GM12872 (cell line): Measurements from ENCODE around the gene CABYR.

ENCODE experiments used
- CTCF ChIP-seq: IDR thresholded peaks from 3 replicates; pipeline ENCODE4 v1.5.1; 2011; ENCODE audit warnings: low read depth, mild to moderate bottlenecking, low read length, moderate library complexity; ENCODE audit not compliant: insufficient read depth

The CABYR gene

GRCh38 chr18:24190590-24190989 is 51.7 kb downstream of the CABYR start:
- TF ChIP-seq CTCF = no peak

DNA sequence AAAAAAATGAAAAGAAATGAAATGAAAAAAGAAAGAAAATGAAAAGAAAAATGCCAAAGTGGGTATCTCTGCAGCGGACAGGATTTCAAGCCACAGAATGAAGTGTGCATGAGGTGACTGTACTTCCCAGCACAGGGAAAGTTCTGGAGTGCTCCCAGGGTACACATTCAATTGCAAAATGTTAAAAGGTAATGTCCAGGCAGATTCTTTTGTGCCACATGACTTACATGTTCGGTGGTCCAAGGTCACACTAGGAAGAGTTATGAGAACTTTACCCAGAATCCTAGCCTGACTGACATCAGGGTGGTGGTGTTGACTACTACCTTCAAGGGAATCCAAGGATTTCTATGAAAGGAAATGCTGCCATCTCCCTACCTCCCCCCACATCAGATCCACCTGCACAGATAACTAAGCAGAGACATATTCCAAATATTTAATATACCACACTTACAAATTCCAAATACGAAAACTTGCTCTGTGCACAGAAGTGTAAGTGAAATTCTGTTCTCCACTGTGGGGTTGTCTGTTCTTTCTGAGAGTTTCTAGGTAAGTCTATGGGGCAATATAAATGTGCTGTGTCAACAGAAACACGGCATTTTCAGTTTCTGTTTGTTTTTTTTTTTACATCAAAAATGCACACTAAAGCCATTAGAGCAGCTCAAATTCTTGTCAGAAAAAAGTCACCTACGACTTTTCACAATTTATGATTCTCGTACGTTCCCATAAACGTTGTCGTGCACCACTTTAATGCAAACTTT is 56.6 kb downstream of the CABYR start:
- TF ChIP-seq CTCF = no peak

DNA sequence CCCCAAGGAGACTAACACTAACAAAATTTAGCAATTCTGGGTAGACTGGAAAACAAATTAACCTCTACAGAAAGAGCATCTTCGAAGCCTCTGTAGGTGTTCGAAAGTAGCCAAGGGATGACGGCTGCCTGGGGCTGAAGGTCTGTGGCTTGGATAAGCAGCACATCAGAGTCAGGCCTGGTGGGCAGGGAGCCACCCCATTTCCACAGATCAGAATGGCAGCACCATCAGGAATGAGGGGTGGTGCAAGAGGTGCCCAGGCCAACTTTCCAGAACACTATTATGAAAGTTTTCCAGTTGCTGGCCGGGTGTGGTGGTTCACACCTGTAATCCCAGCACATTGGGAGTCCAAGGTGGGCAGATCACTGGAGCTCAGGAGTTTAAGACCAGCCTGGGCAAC is 57.9 kb downstream of the CABYR start:
- TF ChIP-seq CTCF = no peak

GRCh38 chr18:24197412-24197811 is 58.5 kb downstream of the CABYR start:
- TF ChIP-seq CTCF = no peak

DNA sequence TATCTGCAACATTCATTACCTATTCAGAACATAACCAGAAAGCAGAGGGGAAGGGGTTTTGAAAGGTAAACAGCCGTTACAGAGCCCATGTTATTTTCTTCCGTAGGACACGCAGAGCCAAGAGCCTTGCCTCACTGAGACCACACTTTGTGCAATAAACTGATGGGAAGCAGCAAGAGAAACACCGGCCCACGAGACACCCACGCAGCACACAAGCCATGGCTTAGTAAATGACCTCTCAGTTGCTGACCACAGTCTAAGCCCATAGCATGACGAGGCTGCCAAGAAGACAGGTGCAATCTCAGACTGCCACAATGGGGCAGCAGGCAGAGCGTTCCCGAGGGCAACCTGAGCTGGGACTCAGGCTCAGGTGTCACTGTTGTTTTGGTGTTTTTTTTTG is 59.6 kb downstream of the CABYR start:
- no peak for TF ChIP-seq CTCF

DNA sequence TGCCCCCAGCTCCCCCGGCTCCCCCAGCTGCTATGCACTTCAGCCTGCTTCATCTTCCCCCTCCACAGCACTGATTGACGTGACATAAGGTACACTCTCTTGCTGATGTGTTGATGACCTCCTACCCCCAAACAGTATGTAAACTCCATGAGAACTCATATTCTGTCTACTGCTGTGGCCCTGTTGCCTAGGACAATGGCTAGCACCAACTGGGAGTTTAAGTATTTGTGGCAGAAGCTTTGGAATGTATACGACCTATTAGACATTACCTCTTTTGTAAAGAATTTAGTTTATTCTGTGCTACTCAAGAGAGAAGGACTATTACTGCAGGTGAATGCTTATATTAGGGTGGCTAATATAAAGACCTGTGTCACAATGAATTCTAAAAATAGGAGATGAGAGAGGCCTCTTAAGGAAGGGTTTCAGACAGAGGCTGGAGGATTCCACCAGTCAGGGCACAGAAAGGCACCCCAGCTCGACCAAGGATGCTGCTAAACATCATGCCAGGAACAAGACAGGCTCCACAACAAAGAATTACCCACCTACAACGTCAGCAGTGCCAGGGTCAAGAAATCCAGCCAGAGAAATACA is 60.6 kb downstream of the CABYR start:
- no peak for TF ChIP-seq CTCF

DNA sequence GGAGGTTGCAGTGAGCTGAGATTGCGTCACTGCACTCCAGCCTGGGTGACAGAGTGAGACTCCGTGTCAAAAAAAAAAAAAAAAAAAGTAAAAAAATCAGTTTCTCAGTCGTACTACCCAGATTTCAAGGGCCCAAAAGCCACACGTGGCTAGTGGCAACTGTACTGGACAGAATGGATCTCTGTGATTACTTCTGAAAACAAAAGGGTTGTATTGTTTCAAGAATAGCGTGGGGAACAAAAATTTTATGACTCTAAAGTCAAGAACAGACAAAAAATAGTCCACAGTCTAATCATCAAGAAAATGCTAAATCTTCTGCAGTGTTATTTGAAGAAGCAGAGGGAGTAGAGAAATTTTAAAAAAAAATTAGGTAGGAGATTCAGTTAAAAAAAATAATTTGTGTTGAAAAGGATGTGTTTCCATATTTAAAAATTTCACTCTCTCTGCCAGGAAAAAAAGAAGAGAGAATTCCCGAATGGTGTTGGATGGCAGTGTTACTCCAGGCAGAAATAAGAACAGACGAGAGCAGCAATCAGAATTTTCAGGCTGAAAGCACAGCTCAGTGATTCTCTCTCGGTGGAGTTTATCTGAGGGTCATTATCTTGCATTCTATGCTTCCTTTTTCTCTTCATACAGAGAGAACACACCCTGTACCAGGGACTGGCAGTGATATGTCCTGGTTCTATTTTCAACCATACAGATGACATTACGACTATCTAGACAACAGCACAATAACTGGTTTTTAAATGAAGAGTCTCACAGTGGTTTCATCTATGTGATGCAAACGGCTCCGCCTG is 61.8 kb downstream of the CABYR start:
- no peak for TF ChIP-seq CTCF
